Transverse colon (tissue), 4 donors: ENCODE results near the gene GSG1L. TPM values are rescaled to one million over a fixed set of nuclear protein-coding genes. Genes with fewer than 3 reads are reported as not detected.
"Not testable (repeated sequence)": the region's sequence is repeated elsewhere in the genome, so short reads cannot be mapped to it uniquely, and the experiment has no call there.

Experiments
- DNase-seq: peaks from one replicate; pipeline ENCODE4 v3.0.0-alpha.2; 2019
- H3K27ac ChIP-seq, 4 donors: fragments of 200-600 bp; sonication (generic); 2 replicates each; pipeline ENCODE4 v1.5.1; 2016 to 2018; ENCODE audit warnings: inconsistent platforms in 4 of 4
- H3K27me3 ChIP-seq: fragments of 200-600 bp; sonication (generic); 2 replicates; pipeline ENCODE4 v1.5.1; 2017; ENCODE audit warnings: inconsistent platforms
- H3K36me3 ChIP-seq, 4 donors: fragments of 200-600 bp; sonication (generic); 2 replicates each; pipeline ENCODE4 v1.5.1; 2017 to 2019; ENCODE audit warnings: inconsistent platforms in 4 of 4
- H3K4me1 ChIP-seq, 4 donors: fragments of 200-600 bp; sonication (generic); 2 replicates each; pipeline ENCODE4 v1.5.1; 2017 to 2020; ENCODE audit warnings: inconsistent platforms in 4 of 4
- H3K4me3 ChIP-seq, 4 donors: fragments of 200-600 bp; sonication (generic); 1 replicate in 1 of 4; 2 replicates in 3 of 4; pipeline versions ENCODE4 v1.5.1 to v1.6.1; 2017 to 2019; ENCODE audit warnings: inconsistent platforms in 4 of 4
- H3K9me3 ChIP-seq, 2 donors: fragments of 200-600 bp; sonication (generic); 2 replicates each; pipeline ENCODE4 v1.5.1; 2017 to 2019; ENCODE audit warnings: inconsistent platforms in 2 of 2
- EP300 ChIP-seq: sonication (generic); formaldehyde crosslinking; IDR thresholded peaks from one replicate; pipeline ENCODE4 v1.6.1; 2017; ENCODE audit warnings: antibody characterized with exemption, low read depth
- POLR2A ChIP-seq: fragments of 450-650 bp; IDR thresholded peaks from one replicate; pipeline ENCODE4 v1.6.1; 2016; ENCODE audit warnings: antibody characterized with exemption, mild to moderate bottlenecking, moderate library complexity
- POLR2AphosphoS5 ChIP-seq, 3 donors: sonication (generic); formaldehyde crosslinking; IDR thresholded peaks; one replicate each; pipeline ENCODE4 v1.6.1; 2016; ENCODE audit warnings: antibody characterized with exemption in 3 of 3
- WGBS, 2 donors: methylation state at CpG; one replicate each; pipeline ENCODE4 v1.1.5; 2018; ENCODE audit warnings: low coverage in 1 of 2; 5-methylcytosine and 5-hydroxymethylcytosine counted together
- in situ Hi-C, 4 donors: fragments of 200-750 bp; cut with MboI; loops; one replicate each; pipeline versions ENCODE4 v1.15.0 to v1.15.1; 2017; ENCODE audit warnings: low sequenced_read_pairs in 3 of 4, low pct_ligation_motif_present in 1 of 4, low pct_unique_long_range_greater_than_20kb in 1 of 4
- intact Hi-C: fragments of 100-400 bp; cut with DNase I; formaldehyde crosslinking; loops from one replicate; pipeline ENCODE4 v1.15.1; 2023; ENCODE audit warnings: low total_unique reads
- total RNA-seq, 4 donors: library from RNA; depleted of rRNA; stranded (reverse); fragments of >200 nt; gene quantifications; one replicate each; pipeline ENCODE4 v1.1.0, GENCODE V29; 2016
- TF ChIP-seq, protein P1 (sequence below), 5 experiments: fragments of 200-600 bp in 3 of 5; fragments of 450-650 bp in 2 of 5; sonication (generic) in 3 of 5; IDR thresholded peaks; 1 replicate in 2 of 5; 2 replicates in 3 of 5; pipeline ENCODE4 v1.5.1; 2016 to 2017; ENCODE audit warnings: antibody characterized with exemption in 5 of 5, inconsistent platforms in 3 of 5, mild to moderate bottlenecking in 2 of 5, moderate library complexity in 1 of 5

The GSG1L gene
- total RNA-seq, 4 donors from 2014 or later: not detected

DNA sequence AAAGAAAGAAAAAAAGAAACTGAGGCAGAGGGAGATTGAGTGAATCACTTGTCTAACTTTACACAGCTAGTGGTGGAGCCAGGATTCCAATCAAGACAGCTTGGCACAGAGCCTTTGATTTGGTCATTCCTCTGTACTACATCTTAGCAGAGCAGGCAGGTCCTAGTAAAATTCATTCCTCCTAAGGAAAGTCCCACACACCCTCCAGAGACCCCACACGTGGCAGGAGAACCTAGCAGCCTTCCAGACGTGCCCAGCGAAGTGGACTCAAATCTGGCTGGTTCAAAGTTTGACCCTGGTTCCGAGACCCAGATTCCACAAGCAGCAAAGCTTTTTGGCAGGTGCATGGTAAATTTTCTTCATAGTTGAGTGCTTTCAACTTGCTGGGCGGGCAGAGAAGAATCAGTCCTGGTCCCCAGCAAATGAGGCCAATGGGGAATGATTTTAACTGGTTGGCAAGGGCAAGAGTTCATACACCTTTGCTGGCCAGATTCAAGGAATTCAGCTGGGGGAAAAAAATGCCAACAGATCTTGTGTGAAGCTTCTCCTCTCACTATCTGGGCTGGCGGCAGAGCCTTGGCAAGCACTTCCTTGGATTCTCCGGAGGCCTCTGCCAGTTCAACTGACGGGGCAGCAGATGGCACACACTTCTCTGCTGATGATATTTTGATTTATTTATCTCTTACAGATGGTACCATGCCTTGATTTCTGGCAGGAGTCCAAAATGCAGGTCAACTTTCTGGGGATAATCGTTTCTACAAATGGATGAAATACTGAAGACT lies 82.4 kb downstream of the GSG1L start:
- intact Hi-C loops: no loop called here
- no peak overlapping the region for H3K4me3 ChIP-seq
- no peak overlapping the region for H3K27ac ChIP-seq
- DNase-seq: no peak
- TF ChIP-seq POLR2AphosphoS5 (IDR thresholded peaks at IDR 0.05): no peak
- TF ChIP-seq, protein P1, sequence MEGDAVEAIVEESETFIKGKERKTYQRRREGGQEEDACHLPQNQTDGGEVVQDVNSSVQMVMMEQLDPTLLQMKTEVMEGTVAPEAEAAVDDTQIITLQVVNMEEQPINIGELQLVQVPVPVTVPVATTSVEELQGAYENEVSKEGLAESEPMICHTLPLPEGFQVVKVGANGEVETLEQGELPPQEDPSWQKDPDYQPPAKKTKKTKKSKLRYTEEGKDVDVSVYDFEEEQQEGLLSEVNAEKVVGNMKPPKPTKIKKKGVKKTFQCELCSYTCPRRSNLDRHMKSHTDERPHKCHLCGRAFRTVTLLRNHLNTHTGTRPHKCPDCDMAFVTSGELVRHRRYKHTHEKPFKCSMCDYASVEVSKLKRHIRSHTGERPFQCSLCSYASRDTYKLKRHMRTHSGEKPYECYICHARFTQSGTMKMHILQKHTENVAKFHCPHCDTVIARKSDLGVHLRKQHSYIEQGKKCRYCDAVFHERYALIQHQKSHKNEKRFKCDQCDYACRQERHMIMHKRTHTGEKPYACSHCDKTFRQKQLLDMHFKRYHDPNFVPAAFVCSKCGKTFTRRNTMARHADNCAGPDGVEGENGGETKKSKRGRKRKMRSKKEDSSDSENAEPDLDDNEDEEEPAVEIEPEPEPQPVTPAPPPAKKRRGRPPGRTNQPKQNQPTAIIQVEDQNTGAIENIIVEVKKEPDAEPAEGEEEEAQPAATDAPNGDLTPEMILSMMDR (IDR thresholded peaks at IDR 0.05): no peak
- no peak for TF ChIP-seq EP300
- TF ChIP-seq POLR2A: no peak
- in situ Hi-C loops: no loop called here
- no peaks in the 10 kb centered on the region for H3K4me1 ChIP-seq
- 40 to 51% methylated on average over 2 to 9 of the region's 9 CpGs for WGBS, 2 donors
- H3K36me3 ChIP-seq: no peaks in the 10 kb centered on the region
- H3K9me3 ChIP-seq: no peaks in the 10 kb centered on the region
- H3K27me3 ChIP-seq: no peaks in the 10 kb centered on the region

DNA sequence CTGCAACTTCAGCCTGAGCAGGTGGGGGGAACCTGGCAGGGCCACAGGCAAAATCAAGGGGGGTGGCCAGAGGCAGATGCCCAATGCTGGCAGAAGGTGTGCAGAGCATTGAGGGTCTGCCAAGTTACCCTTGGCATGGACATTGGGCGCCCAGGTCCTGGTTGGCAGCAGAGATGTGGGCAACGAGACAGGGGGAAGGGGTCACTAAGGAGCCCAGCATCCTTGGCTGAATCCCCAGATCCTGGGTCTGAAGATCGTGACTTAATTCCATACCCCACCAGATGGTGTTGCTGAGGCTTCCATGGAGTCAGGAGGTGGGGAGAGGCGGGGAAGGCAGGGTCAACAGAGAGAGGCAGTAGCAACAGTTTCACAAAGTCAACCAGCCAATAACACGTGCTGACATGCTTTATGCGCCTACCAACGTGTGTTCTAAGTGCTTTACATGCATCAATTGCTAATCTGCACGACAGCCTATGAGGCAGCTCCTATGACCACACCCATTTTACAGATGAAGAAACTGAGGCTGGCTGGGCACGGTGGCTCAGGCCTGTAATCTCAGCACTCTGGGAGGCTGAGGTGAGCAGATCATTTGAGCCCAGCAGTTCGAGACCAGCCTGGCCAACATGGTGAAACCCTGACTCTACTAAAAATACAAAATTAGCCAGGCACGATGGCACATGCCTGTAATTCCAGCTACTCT lies 83.3 kb downstream of the GSG1L start:
- no peak for DNase-seq
- no peaks in the 10 kb centered on the region for H3K4me1 ChIP-seq
- no peak overlapping the region for H3K27ac ChIP-seq
- in situ Hi-C loops: no loop called here
- intact Hi-C loops: no loop called here
- no peak overlapping the region for H3K4me3 ChIP-seq
- H3K9me3 ChIP-seq: no peaks in the 10 kb centered on the region
- TF ChIP-seq POLR2AphosphoS5 (IDR thresholded peaks at IDR 0.05): no peak
- TF ChIP-seq EP300: no peak
- no peak for TF ChIP-seq POLR2A
- TF ChIP-seq, protein P1 (IDR thresholded peaks at IDR 0.05): no peak
- H3K27me3 ChIP-seq: no peaks in the 10 kb centered on the region
- H3K36me3 ChIP-seq: no peaks in the 10 kb centered on the region
- WGBS, 2 donors: 64 to 80% methylated on average over 1 to 10 of the region's 11 CpGs

DNA sequence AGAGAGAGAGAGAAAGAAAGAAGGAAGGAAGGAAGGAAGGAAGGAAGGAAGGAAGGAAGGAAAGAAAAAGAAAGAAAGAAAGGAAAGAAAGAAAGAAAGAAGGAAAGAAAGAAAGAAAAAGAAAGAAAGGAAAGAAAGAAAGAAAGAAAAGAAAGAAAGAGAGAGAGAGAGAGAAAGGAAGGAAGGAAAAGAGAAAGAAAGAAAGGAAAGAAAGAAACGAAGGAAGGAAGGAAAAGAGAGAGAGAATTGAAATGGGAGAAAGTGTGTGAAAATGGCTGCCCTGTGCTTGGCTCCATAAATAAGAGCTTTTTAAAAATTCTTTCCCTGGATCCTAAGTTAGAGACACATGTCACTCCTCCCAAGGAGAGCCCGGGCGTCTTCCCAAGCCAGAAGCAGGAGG lies 83.8 kb downstream of the GSG1L start:
- H3K36me3 ChIP-seq, intact Hi-C loops, H3K4me3 ChIP-seq, H3K4me1 ChIP-seq, H3K27ac ChIP-seq, H3K27me3 ChIP-seq, DNase-seq, H3K9me3 ChIP-seq, in situ Hi-C loops: not testable (repeated sequence)
- 53 to 63% methylated on average over 3 of the region's 3 CpGs for WGBS, 2 donors

DNA sequence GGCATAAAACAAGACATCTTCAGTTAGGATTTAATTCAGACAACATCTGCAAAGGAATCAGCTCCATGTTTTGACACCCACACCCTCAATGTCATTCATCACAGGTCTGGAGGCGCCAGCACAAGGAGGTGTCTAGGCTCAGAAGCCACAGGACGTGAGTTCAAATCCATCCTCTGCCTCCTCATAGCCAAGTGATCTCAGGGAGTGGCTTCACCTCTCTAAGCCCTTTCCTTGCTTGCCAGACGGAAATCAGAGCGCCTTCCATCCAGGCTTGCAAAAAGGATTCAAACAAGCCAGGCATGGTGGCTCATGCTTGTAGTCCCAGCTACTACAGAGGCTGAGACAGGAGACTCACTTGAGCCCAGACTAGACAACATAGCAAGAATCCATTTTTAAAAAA lies 84.6 kb downstream of the GSG1L start:
- 75% methylated on average over 4 of the region's 4 CpGs; no CpG with 5 or more reads in 1 of the 2 donors for WGBS, 2 donors
- Histone ChIP-seq H3K4me1 (no peaks in the 10 kb centered on the region), H3K9me3 (no peaks in the 10 kb centered on the region), H3K4me3 (no peak overlapping the region), H3K27me3 (no peaks in the 10 kb centered on the region), H3K27ac (no peak overlapping the region), H3K36me3 (no peaks in the 10 kb centered on the region)
- in situ Hi-C loops (no loop called here), intact Hi-C loops (no loop called here)
- DNase-seq: no peak
- no peak for TF ChIP-seq EP300
- TF ChIP-seq, protein P1 (IDR thresholded peaks at IDR 0.05): no peak
- no peak for TF ChIP-seq POLR2A
- TF ChIP-seq POLR2AphosphoS5 (IDR thresholded peaks at IDR 0.05): no peak
